ENCODE measurements around the gene FEV. TPM values are rescaled to one million over a fixed set of nuclear protein-coding genes. Genes with fewer than 3 reads are reported as not detected.
A peak's percentile ranks its signal among the peaks of the same experiment; 100 is the strongest.

Gene FEV
- 0.56 TPM for total RNA-seq (ENCODE audit: unreplicated experiment)
- long read RNA-seq: 0 reads

GRCh38 chr2:218985021-218985324 is at the start of gene FEV:
FEV (minus strand) TSS chr2:218985184; CDS start chr2:218985075, 109 bp downstream.
- Mint-ChIP-seq H3K27ac (ENCODE audit: unreplicated experiment) (peak within 1 kb of the TSS; percentile 86), H3K36me3 (ENCODE audit: low read depth, unreplicated experiment) (no peaks in the 10 kb centered on the region), H3K9me3 (ENCODE audit: unreplicated experiment) (no peaks in the 10 kb centered on the region), H3K27me3 (ENCODE audit: unreplicated experiment) (peaks cover 50% of the 10 kb centered on the region), H3K4me3 (ENCODE audit: unreplicated experiment) (peak within 1 kb of the TSS; percentile 87), H3K4me1 (ENCODE audit: unreplicated experiment) (peaks cover 13% of the 10 kb centered on the region)
- no peak for DNase-seq (ENCODE audit: low spot score)
- TF ChIP-seq CTCF (IDR thresholded peaks at IDR 0.05; ENCODE audit: unreplicated experiment): no peak

- Mint-ChIP-seq H3K36me3 (ENCODE audit: low read depth, unreplicated experiment) (no peaks in the 10 kb centered on the region), H3K4me1 (ENCODE audit: unreplicated experiment) (no peaks in the 10 kb centered on the region), H3K4me3 (ENCODE audit: unreplicated experiment) (no peak overlapping the region), H3K27ac (ENCODE audit: unreplicated experiment) (no peak overlapping the region), H3K9me3 (ENCODE audit: unreplicated experiment) (no peaks in the 10 kb centered on the region), H3K27me3 (ENCODE audit: unreplicated experiment) (peaks cover 2% of the 10 kb centered on the region)
- DNase-seq (ENCODE audit: low spot score): no peak
- no peak for TF ChIP-seq CTCF (IDR thresholded peaks at IDR 0.05; ENCODE audit: unreplicated experiment)
Observed at GRCh38 chr2:219032051-219032745, 47.2 kb upstream of the FEV start.

GRCh38 chr2:219031005-219031738 is 46.2 kb upstream of the FEV start:
- H3K4me3 Mint-ChIP-seq (ENCODE audit: unreplicated experiment): no peak overlapping the region
- no peak for TF ChIP-seq CTCF (IDR thresholded peaks at IDR 0.05; ENCODE audit: unreplicated experiment)
- no peaks in the 10 kb centered on the region for H3K9me3 Mint-ChIP-seq (ENCODE audit: unreplicated experiment)
- H3K36me3 Mint-ChIP-seq (ENCODE audit: low read depth, unreplicated experiment): no peaks in the 10 kb centered on the region
- no peak for DNase-seq (ENCODE audit: low spot score)
- H3K27ac Mint-ChIP-seq (ENCODE audit: unreplicated experiment): no peak overlapping the region
- peaks cover 2% of the 10 kb centered on the region for H3K27me3 Mint-ChIP-seq (ENCODE audit: unreplicated experiment)
- no peaks in the 10 kb centered on the region for H3K4me1 Mint-ChIP-seq (ENCODE audit: unreplicated experiment)

GRCh38 chr2:219030177-219030940 is 45.4 kb upstream of the FEV start:
- no peak for DNase-seq (ENCODE audit: low spot score)
- Mint-ChIP-seq H3K36me3 (ENCODE audit: low read depth, unreplicated experiment) (no peaks in the 10 kb centered on the region), H3K4me1 (ENCODE audit: unreplicated experiment) (no peaks in the 10 kb centered on the region), H3K27ac (ENCODE audit: unreplicated experiment) (no peak overlapping the region), H3K27me3 (ENCODE audit: unreplicated experiment) (peaks cover 2% of the 10 kb centered on the region), H3K9me3 (ENCODE audit: unreplicated experiment) (no peaks in the 10 kb centered on the region), H3K4me3 (ENCODE audit: unreplicated experiment) (no peak overlapping the region)
- no peak for TF ChIP-seq CTCF (IDR thresholded peaks at IDR 0.05; ENCODE audit: unreplicated experiment)

Measured in endothelial cell (in vitro differentiated cells).